A549 (cell line): ENCODE results near the gene TTLL13. TPM values are rescaled to one million over a fixed set of nuclear protein-coding genes. Genes with fewer than 3 reads are reported as not detected.

ENCODE experiments used
- ATAC-seq, 2 experiments: fragments of 200-7000 bp in 1 of 2; fragments of >200 bp in 1 of 2; cut with Nextera tagmentation in 1 of 2; cut with Tn5 transposase in 1 of 2; 3 replicates each; pipeline versions ENCODE4 v1.8.0 to v1.9.1; 2018 to 2020; ENCODE audit warnings: mild to moderate bottlenecking in 1 of 2, moderate library complexity in 1 of 2
- CTCF ChIA-PET: fragments of 300-600 bp; sonication (Branson Sonifier 250); formaldehyde crosslinking; extraction: SDS; loops from one replicate; lab custom pipeline; 2021; ENCODE audit warnings: antibody characterized with exemption, inconsistent platforms; lab: Yijun Ruan, JAX
- POLR2A ChIA-PET: fragments of 350-600 bp; formaldehyde crosslinking; extraction: SDS; loops from one replicate; lab custom pipeline; 2021; ENCODE audit warnings: antibody characterized with exemption, inconsistent platforms; lab: Yijun Ruan, JAX
- DNase-seq, 2 experiments: peaks; one replicate each; pipeline versions ENCODE4 v3.0.0 to v3.0.0-alpha.2; 2011 to 2016; ENCODE audit warnings: low read depth in 1 of 2, low spot score in 1 of 2
- FAIRE-seq: peaks from 2 replicates; lab custom pipeline; 2011; peaks lifted over from hg19 to GRCh38; lab: Jason Lieb, UNC
- H3K27ac ChIP-seq, 2 experiments: fragments of >200 bp; sonication (Bioruptor Twin); formaldehyde crosslinking; 3 replicates each; pipeline ENCODE4 v1.5.1; 2016 to 2017
- H3K4me1 ChIP-seq: fragments of >200 bp; sonication (Bioruptor Twin); formaldehyde crosslinking; 3 replicates; pipeline ENCODE4 v1.6.1; 2016
- H3K4me2 ChIP-seq: fragments of >200 bp; sonication (Bioruptor Twin); formaldehyde crosslinking; 3 replicates; pipeline ENCODE4 v1.6.1; 2016
- H3K4me3 ChIP-seq: fragments of >200 bp; sonication (Bioruptor Twin); formaldehyde crosslinking; 3 replicates; pipeline ENCODE4 v1.5.1; 2016
- H3K9me3 ChIP-seq: fragments of >200 bp; sonication (Bioruptor Twin); formaldehyde crosslinking; 3 replicates; pipeline ENCODE4 v1.6.1; 2016
- BHLHE40 ChIP-seq: IDR thresholded peaks from 2 replicates; pipeline ENCODE4 v1.6.1; 2012; ENCODE audit warnings: low read depth, low read length, inconsistent platforms
- CBX8 ChIP-seq: fragments of 200-600 bp; sonication (generic); IDR thresholded peaks from 2 replicates; pipeline ENCODE4 v1.6.1; 2016
- CEBPB ChIP-seq, 2 experiments: fragments of >200 bp in 1 of 2; sonication (Bioruptor Twin) in 1 of 2; formaldehyde crosslinking in 1 of 2; IDR thresholded peaks; 2 replicates each; pipeline ENCODE4 v1.6.1; 2012 to 2016
- CHD4 ChIP-seq: fragments of 200-600 bp; sonication (generic); IDR thresholded peaks from 2 replicates; pipeline ENCODE4 v1.6.1; 2016; ENCODE audit warnings: antibody characterized with exemption, mild to moderate bottlenecking, borderline replicate concordance
- EHMT2 ChIP-seq: fragments of 200-600 bp; sonication (generic); IDR thresholded peaks from 2 replicates; pipeline ENCODE4 v1.6.1; 2016; ENCODE audit warnings: antibody characterized with exemption, low read depth, mild to moderate bottlenecking, moderate library complexity
- EP300 ChIP-seq, 2 experiments: fragments of >200 bp; sonication (Bioruptor Twin); formaldehyde crosslinking; IDR thresholded peaks; 2 replicates in 1 of 2; 3 replicates in 1 of 2; pipeline ENCODE4 v1.6.1; 2016 to 2017
- FOSB ChIP-seq: fragments of 250-450 bp; sonication (Bioruptor Pico); IDR thresholded peaks from 2 replicates; pipeline ENCODE4 v1.5.0; 2020; ENCODE audit warnings: mild to moderate bottlenecking, moderate library complexity
- JUN ChIP-seq, 2 experiments: fragments of >200 bp; sonication (Bioruptor Twin); formaldehyde crosslinking; IDR thresholded peaks; 2 replicates in 1 of 2; 3 replicates in 1 of 2; pipeline ENCODE4 v1.6.1; 2016 to 2017
- JUNB ChIP-seq: fragments of >200 bp; sonication (Bioruptor Twin); formaldehyde crosslinking; IDR thresholded peaks from 2 replicates; pipeline ENCODE4 v1.6.1; 2016
- KDM1A ChIP-seq: fragments of 200-600 bp; sonication (generic); IDR thresholded peaks from 2 replicates; pipeline ENCODE4 v1.6.1; 2016; ENCODE audit warnings: low read depth, mild to moderate bottlenecking
- KDM5A ChIP-seq: fragments of 200-600 bp; sonication (generic); IDR thresholded peaks from 2 replicates; pipeline ENCODE4 v1.6.1; 2016; ENCODE audit warnings: antibody characterized with exemption, mild to moderate bottlenecking
- MAFK ChIP-seq: fragments of 450-650 bp; IDR thresholded peaks from 2 replicates; pipeline ENCODE4 v1.6.1; 2014; ENCODE audit not compliant: partially characterized antibody
- MAZ ChIP-seq: fragments of 150-350 bp; IDR thresholded peaks from 2 replicates; pipeline ENCODE4 v1.6.1; 2014; ENCODE audit warnings: antibody characterized with exemption, low read depth, low read length, borderline replicate concordance
- NR3C1 ChIP-seq: fragments of >200 bp; sonication (Bioruptor Twin); formaldehyde crosslinking; IDR thresholded peaks from 3 replicates; pipeline ENCODE4 v1.6.1; 2017
- POLR2AphosphoS2 ChIP-seq: conservative IDR thresholded peaks from 2 replicates; pipeline ENCODE4 v1.6.1; 2012; ENCODE audit warnings: low read length, improper control_type of control experiment, inconsistent platforms
- RARB ChIP-seq: fragments of 250-450 bp; sonication (Bioruptor Pico); IDR thresholded peaks from 2 replicates; pipeline ENCODE4 v1.8.0; 2021; ENCODE audit warnings: mild to moderate bottlenecking, moderate library complexity
- SMC3 ChIP-seq: fragments of >200 bp; sonication (Bioruptor Twin); formaldehyde crosslinking; IDR thresholded peaks from 3 replicates; pipeline ENCODE4 v1.6.1; 2018; ENCODE audit warnings: inconsistent platforms
- SREBF2 ChIP-seq: fragments of 450-650 bp; IDR thresholded peaks from 2 replicates; pipeline ENCODE4 v1.6.1; 2014; ENCODE audit warnings: mild to moderate bottlenecking, moderate library complexity
- USF2 ChIP-seq: fragments of 450-650 bp; IDR thresholded peaks from 2 replicates; pipeline ENCODE4 v1.6.1; 2014; ENCODE audit warnings: antibody characterized with exemption
- ZNF302 ChIP-seq: fragments of 250-450 bp; sonication (Bioruptor Pico); IDR thresholded peaks from 2 replicates; pipeline ENCODE4 v1.9.0; 2021; ENCODE audit warnings: inconsistent platforms, mild to moderate bottlenecking, moderate library complexity
- WGBS: methylation state at CpG from one replicate; pipeline ENCODE4 v1.1.6; 2017; ENCODE audit errors: missing lambda C conversion rate; 5-methylcytosine and 5-hydroxymethylcytosine counted together
- polyA plus RNA-seq, 4 experiments: library from polyadenylated mRNA; depleted of rRNA in 3 of 4; stranded (reverse); fragments of >200 nt; fragmentation: RNase III in 1 of 4; extraction: RNeasy Plus Mini Kit Qiagen cat#74134 plus additional on column Dnase treatment in 1 of 4; gene quantifications; 2 replicates in 3 of 4; 3 replicates in 1 of 4; pipeline ENCODE4 v1.2.3, GENCODE V29; 2011 to 2017
- TF ChIP-seq, protein P1 (sequence below): IDR thresholded peaks from 2 replicates; pipeline ENCODE4 v1.6.1; 2012; ENCODE audit warnings: low read depth, borderline replicate concordance
- TF ChIP-seq, protein P2 (sequence below): fragments of 250-450 bp; sonication (Bioruptor Pico); IDR thresholded peaks from 2 replicates; pipeline ENCODE4 v1.5.0; 2021; ENCODE audit warnings: mild to moderate bottlenecking, moderate library complexity, borderline replicate concordance
- TF ChIP-seq, protein P3 (sequence below): fragments of >200 bp; sonication (Bioruptor Twin); formaldehyde crosslinking; IDR thresholded peaks from 3 replicates; pipeline ENCODE4 v1.5.1; 2016

TTLL13 gene
- polyA plus RNA-seq, 2 of the 4 experiments (the other 2 are of a cell fraction) = 0.17 to 0.61 TPM

- POLR2A ChIA-PET = interaction anchor here (2.3 kb wide), 1 partner anchor 11 kb away, joined by 5 read pairs; the partner anchor contains the start of genes CIB1 and GDPGP1
- H3K27ac ChIP-seq = no peak overlapping the region; a peak in 1 of 6 replicates
- ATAC-seq = no peak
- no peak for FAIRE-seq
- no peaks in the 10 kb centered on the region for H3K9me3 ChIP-seq
- 52% methylated on average over 2 of the region's 2 CpGs for WGBS
- H3K4me3 ChIP-seq = no peak overlapping the region
- no peak for DNase-seq
- H3K4me2 ChIP-seq = no peak overlapping the region
- CTCF ChIA-PET = interaction anchor here (0.6 to 36.4 kb wide), 15 partner anchors 9 to 298 kb away, joined by 3 to 732 read pairs (median 8); partner anchors contain the start of genes CIB1, GDPGP1, SEMA4B and TTLL13
- no peak for TF ChIP-seq CBX8
- TF ChIP-seq CHD4 = no peak
- no peak for TF ChIP-seq NR3C1
- peaks cover 25% of the 10 kb centered on the region for H3K4me1 ChIP-seq
Observed at GRCh38 chr15:90222547-90222946, 26.8 kb upstream of the TTLL13 start.

GRCh38 chr15:90223441-90224165 lies 25.8 kb upstream of the TTLL13 start:
- POLR2A ChIA-PET = interaction anchor here (2.3 kb wide), 1 partner anchor 10 kb away, joined by 5 read pairs; the partner anchor contains the start of genes CIB1 and GDPGP1
- 92% methylated on average over 22 of the region's 22 CpGs for WGBS
- FAIRE-seq = no peak
- DNase-seq = no peak
- Histone ChIP-seq H3K4me1 (peaks cover 25% of the 10 kb centered on the region), H3K27ac (no peak overlapping the region), H3K4me3 (no peak overlapping the region), H3K4me2 (no peak overlapping the region), H3K9me3 (no peaks in the 10 kb centered on the region)
- TF ChIP-seq ZNF302 (no peak), EP300 (IDR thresholded peaks at IDR 0.05) (no peak), EHMT2 (no peak), KDM1A (no peak), USF2 (no peak), POLR2AphosphoS2 (no peak), SMC3 (no peak), KDM5A (no peak), MAFK (no peak), MAZ (no peak), SREBF2 (no peak), JUN (IDR thresholded peaks at IDR 0.05) (no peak), FOSB (no peak), JUNB (no peak), CEBPB (IDR thresholded peaks at IDR 0.05) (no peak), RARB (CRISPR knock-in tag) (no peak), BHLHE40 (no peak)
- TF ChIP-seq, protein P1, sequence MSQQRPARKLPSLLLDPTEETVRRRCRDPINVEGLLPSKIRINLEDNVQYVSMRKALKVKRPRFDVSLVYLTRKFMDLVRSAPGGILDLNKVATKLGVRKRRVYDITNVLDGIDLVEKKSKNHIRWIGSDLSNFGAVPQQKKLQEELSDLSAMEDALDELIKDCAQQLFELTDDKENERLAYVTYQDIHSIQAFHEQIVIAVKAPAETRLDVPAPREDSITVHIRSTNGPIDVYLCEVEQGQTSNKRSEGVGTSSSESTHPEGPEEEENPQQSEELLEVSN = no peak
- TF ChIP-seq, protein P2, sequence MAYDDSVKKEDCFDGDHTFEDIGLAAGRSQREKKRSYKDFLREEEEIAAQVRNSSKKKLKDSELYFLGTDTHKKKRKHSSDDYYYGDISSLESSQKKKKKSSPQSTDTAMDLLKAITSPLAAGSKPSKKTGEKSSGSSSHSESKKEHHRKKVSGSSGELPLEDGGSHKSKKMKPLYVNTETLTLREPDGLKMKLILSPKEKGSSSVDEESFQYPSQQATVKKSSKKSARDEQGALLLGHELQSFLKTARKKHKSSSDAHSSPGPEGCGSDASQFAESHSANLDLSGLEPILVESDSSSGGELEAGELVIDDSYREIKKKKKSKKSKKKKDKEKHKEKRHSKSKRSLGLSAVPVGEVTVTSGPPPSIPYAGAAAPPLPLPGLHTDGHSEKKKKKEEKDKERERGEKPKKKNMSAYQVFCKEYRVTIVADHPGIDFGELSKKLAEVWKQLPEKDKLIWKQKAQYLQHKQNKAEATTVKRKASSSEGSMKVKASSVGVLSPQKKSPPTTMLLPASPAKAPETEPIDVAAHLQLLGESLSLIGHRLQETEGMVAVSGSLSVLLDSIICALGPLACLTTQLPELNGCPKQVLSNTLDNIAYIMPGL (CRISPR knock-in tag) = no peak
- TF ChIP-seq, protein P3, sequence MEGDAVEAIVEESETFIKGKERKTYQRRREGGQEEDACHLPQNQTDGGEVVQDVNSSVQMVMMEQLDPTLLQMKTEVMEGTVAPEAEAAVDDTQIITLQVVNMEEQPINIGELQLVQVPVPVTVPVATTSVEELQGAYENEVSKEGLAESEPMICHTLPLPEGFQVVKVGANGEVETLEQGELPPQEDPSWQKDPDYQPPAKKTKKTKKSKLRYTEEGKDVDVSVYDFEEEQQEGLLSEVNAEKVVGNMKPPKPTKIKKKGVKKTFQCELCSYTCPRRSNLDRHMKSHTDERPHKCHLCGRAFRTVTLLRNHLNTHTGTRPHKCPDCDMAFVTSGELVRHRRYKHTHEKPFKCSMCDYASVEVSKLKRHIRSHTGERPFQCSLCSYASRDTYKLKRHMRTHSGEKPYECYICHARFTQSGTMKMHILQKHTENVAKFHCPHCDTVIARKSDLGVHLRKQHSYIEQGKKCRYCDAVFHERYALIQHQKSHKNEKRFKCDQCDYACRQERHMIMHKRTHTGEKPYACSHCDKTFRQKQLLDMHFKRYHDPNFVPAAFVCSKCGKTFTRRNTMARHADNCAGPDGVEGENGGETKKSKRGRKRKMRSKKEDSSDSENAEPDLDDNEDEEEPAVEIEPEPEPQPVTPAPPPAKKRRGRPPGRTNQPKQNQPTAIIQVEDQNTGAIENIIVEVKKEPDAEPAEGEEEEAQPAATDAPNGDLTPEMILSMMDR = no peak
- CTCF ChIA-PET = interaction anchor here (0.6 to 36.4 kb wide), 10 partner anchors 8 to 176 kb away, joined by 3 to 732 read pairs (median 66); partner anchors contain the start of genes CIB1, GDPGP1, SEMA4B and TTLL13
- ATAC-seq = no peak
